Activated CD8-positive, alpha-beta T cell treated with anti-CD3 and anti-CD28 coated beads for 36 hours (primary cell): ENCODE data around the gene AP1G2. TPM values are rescaled to one million over a fixed set of nuclear protein-coding genes. Genes with fewer than 3 reads are reported as not detected.

Source experiments
- ATAC-seq: fragments of 200-7000 bp; cut with Tn5 transposase; one replicate; pipeline ENCODE4 v1.10.0; 2021; ENCODE audit warnings: mild to moderate bottlenecking, moderate library complexity
- CTCF ChIA-PET: fragments of 350-600 bp; sonication (Branson Sonifier 250); formaldehyde crosslinking; loops from one replicate; lab custom pipeline; 2021; ENCODE audit warnings: antibody characterized with exemption; lab: Charles Lee
- POLR2A ChIA-PET: fragments of 350-600 bp; sonication (Branson Sonifier 250); formaldehyde crosslinking; loops from one replicate; lab custom pipeline; 2021; ENCODE audit warnings: antibody characterized with exemption; lab: Charles Lee
- DNase-seq: peaks from one replicate; pipeline ENCODE4 v3.0.0-alpha.2; 2020
- H3K27ac Mint-ChIP-seq: one replicate; pipeline ENCODE4 v1.8.0; 2021; ENCODE audit warnings: mild to moderate bottlenecking, mixed read lengths
- H3K27me3 Mint-ChIP-seq: one replicate; pipeline ENCODE4 v1.8.0; 2021; ENCODE audit warnings: mixed read lengths
- H3K36me3 Mint-ChIP-seq: one replicate; pipeline ENCODE4 v1.8.0; 2021; ENCODE audit warnings: low read depth, mixed read lengths
- H3K4me1 Mint-ChIP-seq: one replicate; pipeline ENCODE4 v1.8.0; 2021; ENCODE audit warnings: low read depth, mixed read lengths
- H3K4me3 Mint-ChIP-seq: one replicate; pipeline ENCODE4 v1.8.0; 2021; ENCODE audit warnings: mild to moderate bottlenecking, moderate library complexity, mixed read lengths
- H3K9me3 Mint-ChIP-seq: one replicate; pipeline ENCODE4 v1.8.0; 2021; ENCODE audit warnings: mixed read lengths
- intact Hi-C: fragments of 100-400 bp; cut with micrococcal nuclease; formaldehyde crosslinking; loops from one replicate; pipeline ENCODE4 v1.10.0; 2022
- total RNA-seq, 2 experiments: library from RNA; stranded (reverse); gene quantifications; one replicate each; pipeline ENCODE4 v1.2.3, GENCODE V29; 2021
- TF ChIP-seq, protein P1 (sequence below): fragments of 200-600 bp; IDR thresholded peaks from one replicate; pipeline ENCODE4 v1.8.0; 2022; ENCODE audit warnings: antibody characterized with exemption, mild to moderate bottlenecking

Gene AP1G2
- total RNA-seq, 2 experiments from 2014 or later, result 146 to 155 TPM

DNA sequence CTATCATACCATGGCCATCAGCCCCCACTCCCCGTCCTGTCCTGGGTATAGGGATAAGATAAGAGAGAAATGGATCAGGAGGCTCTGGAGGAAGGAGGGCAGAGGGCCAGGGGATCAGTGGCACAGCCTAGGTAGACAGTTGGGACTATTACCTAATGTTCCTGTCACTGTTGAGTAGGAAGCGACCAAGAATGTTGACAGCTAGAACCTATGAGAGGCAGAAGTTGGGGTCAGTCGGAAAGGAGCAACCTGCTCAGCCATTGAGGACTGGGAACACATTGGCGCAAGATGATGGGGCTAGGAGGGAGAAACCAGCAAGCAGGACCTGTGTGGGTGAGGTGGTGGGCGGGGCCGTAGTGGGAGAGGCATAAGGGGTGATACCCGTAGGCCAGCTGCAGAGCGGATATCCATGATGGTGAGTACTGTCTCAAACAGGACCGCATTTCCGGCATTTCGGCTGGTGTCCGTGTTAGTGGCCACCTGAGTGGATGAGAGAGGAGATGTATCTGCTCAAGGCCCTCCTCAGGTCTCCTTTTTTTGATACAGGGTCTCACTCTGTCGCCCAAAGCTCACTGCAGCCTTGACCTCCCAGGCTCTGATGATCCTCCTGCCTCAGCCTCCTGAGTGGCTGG is 3.3 kb downstream of the AP1G2 start:
- Mint-ChIP-seq H3K27me3 (no peaks in the 10 kb centered on the region), H3K4me3 (no peak overlapping the region), H3K27ac (no peak overlapping the region), H3K4me1 (peaks cover 36% of the 10 kb centered on the region), H3K9me3 (no peaks in the 10 kb centered on the region), H3K36me3 (peaks cover 39% of the 10 kb centered on the region)
- no peak for DNase-seq
- intact Hi-C loops, result loop anchor here (5.0 kb wide), 1 partner anchor 242 kb away; the partner anchor contains the start of gene PABPN1
- no peak for ATAC-seq
- POLR2A ChIA-PET, result no interaction called here
- TF ChIP-seq, protein P1, sequence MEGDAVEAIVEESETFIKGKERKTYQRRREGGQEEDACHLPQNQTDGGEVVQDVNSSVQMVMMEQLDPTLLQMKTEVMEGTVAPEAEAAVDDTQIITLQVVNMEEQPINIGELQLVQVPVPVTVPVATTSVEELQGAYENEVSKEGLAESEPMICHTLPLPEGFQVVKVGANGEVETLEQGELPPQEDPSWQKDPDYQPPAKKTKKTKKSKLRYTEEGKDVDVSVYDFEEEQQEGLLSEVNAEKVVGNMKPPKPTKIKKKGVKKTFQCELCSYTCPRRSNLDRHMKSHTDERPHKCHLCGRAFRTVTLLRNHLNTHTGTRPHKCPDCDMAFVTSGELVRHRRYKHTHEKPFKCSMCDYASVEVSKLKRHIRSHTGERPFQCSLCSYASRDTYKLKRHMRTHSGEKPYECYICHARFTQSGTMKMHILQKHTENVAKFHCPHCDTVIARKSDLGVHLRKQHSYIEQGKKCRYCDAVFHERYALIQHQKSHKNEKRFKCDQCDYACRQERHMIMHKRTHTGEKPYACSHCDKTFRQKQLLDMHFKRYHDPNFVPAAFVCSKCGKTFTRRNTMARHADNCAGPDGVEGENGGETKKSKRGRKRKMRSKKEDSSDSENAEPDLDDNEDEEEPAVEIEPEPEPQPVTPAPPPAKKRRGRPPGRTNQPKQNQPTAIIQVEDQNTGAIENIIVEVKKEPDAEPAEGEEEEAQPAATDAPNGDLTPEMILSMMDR, result no peak
- CTCF ChIA-PET, result interaction anchor here (1.1 to 13.7 kb wide), 3 partner anchors 12 to 98 kb away, joined by 3 to 291 read pairs (median 5); partner anchors contain the start of gene ZFHX2

DNA sequence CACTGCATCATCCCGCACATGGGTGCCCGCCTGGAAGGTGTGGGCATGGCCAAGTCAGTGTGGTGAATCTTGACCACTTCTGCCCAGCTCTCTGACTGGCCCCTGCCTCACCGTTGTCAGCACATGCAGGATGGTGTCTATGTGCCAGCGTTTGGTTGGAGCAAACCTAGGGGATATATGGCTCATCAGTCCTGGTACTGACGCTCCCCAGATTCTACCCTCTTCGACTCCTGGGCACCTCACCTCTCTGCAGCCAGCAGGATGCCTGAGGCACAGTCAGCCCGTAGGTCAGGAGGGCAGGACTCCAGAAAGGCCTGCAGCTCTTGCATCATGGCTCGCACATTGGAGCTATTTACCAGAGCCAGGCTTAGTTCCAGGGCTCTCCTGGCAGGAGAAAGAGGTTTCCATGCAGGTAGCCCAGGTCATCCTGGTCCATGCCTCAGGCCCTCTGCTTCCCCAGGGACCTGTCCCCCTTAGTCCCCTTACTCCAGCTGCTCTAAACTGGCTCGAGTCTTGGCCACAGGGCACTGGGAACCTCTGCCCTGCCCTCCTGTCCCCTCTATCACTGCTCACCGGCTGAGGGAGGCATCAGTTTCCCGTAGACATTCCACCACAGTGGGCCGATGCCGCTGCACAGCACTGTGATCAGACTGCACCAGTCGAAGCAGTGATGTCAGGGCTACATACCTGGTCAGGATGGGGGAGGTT is 4.0 kb downstream of the AP1G2 start:
- intact Hi-C loops, result loop anchor here (5.0 kb wide), 1 partner anchor 241 kb away; the partner anchor contains the start of gene PABPN1
- H3K27me3 Mint-ChIP-seq, result no peaks in the 10 kb centered on the region
- H3K27ac Mint-ChIP-seq, result no peak overlapping the region
- no peak for ATAC-seq
- peaks cover 33% of the 10 kb centered on the region for H3K4me1 Mint-ChIP-seq
- no peak overlapping the region for H3K4me3 Mint-ChIP-seq
- H3K36me3 Mint-ChIP-seq, result peaks cover 42% of the 10 kb centered on the region
- POLR2A ChIA-PET, result interaction anchor here (0.9 to 1.0 kb wide), 2 partner anchors 87 to 88 kb away, joined by 3 read pairs; no protein-coding TSS in a partner anchor
- no peak for DNase-seq
- CTCF ChIA-PET, result interaction anchor here (0.7 to 13.7 kb wide), 8 partner anchors 12 to 97 kb away, joined by 3 to 291 read pairs (median 5); partner anchors contain the start of gene ZFHX2
- no peaks in the 10 kb centered on the region for H3K9me3 Mint-ChIP-seq
- TF ChIP-seq, protein P1, result no peak

DNA sequence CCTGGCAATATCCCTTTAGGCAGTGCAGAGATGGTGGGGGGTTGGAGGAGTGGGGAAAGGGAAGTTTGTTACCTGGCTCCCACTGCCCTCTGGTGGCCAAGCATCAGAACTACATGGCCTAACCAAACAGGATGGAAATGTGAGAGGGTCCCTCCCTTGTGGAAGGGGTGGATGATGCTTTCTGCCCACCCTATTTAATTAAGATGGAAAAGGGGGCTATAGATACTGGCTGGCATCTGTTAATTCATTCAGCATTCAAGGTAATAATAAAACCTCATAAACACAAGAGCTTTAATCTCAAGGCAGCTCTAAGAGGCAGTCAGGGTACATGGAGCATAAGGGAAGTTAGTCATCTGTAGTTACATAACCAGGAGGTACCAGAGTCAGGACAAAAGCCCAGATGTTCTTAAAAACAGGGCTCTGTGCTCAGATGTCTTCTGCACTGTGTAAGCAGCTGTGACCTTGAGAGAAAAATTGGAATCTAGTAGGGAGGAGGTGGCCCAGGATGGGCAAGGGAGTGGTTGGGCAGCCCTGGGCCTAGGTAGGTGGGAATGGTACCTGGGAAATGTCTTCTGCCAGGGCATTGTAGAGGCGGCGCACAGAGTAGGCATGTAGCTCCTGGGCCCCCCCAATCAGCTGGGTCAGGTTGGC is 4.6 kb downstream of the AP1G2 start:
- Mint-ChIP-seq H3K4me1 (peaks cover 32% of the 10 kb centered on the region), H3K36me3 (peaks cover 42% of the 10 kb centered on the region), H3K27ac (peak overlapping the region; percentile 47), H3K4me3 (no peak overlapping the region), H3K27me3 (no peaks in the 10 kb centered on the region), H3K9me3 (no peaks in the 10 kb centered on the region)
- ChIA-PET CTCF (interaction anchor here (0.7 to 13.7 kb wide), 8 partner anchors 11 to 96 kb away, joined by 3 to 291 read pairs (median 5); partner anchors contain the start of gene ZFHX2), POLR2A (interaction anchor here (0.9 to 1.0 kb wide), 2 partner anchors 86 to 87 kb away, joined by 3 read pairs; no protein-coding TSS in a partner anchor)
- DNase-seq, result peak; percentile 68
- TF ChIP-seq, protein P1, result peak; percentile 96
- ATAC-seq, result peak; percentile 33
- intact Hi-C loops, result loop anchor here (5.0 kb wide), 1 partner anchor 241 kb away; the partner anchor contains the start of gene PABPN1

DNA sequence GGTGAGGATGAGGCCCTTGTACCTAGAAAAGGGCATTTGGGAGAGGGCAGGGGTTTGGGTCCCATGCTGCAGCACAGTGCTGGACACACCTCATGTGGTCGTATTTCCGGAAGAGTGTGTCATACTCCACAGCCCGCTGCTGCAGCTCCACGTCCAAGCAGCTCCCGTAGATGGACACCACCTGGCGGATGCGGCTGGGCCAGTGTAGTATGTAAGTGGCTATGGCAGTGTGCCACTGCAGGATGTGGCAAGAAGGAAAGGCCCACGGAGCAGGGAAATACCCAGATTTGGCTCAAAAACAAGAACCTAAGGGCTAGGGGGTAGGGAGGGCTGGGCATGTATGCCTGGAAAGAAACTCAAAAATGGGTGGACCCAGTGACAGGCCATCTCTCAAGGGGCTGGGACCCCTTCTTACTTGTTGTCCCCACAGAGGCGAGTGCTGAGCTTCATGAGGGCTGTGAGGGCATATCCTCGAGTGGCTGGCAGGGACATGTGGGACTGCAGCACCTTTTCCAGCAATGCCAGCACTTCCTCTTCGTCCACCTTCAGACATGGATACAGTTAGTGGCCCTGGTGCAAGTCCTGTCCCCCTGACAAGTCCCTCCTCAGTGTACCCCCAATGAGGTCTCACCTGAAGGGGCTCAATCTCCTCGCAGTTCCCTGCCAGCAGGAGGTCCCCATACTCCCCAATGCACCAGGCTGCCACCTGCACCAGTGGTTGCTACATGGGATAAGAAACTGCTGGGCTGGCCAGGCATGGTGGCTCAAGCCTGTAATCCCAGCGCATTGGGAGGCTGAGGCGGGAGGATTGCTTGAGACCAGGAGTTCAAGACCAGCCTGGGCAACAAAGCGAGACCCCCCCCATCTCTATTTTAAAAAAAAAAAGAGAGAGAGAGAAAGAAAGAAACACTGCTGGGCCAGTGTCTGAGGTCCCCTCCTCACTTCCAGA is 5.4 kb downstream of the AP1G2 start:
- H3K27ac Mint-ChIP-seq, result no peak overlapping the region
- H3K9me3 Mint-ChIP-seq, result no peaks in the 10 kb centered on the region
- no peaks in the 10 kb centered on the region for H3K27me3 Mint-ChIP-seq
- no peak for DNase-seq
- no peak overlapping the region for H3K4me3 Mint-ChIP-seq
- ChIA-PET POLR2A (interaction anchor here (1.0 kb wide), 2 partner anchors 85 to 87 kb away, joined by 3 read pairs; no protein-coding TSS in a partner anchor), CTCF (interaction anchor here (0.7 to 13.7 kb wide), 11 partner anchors 10 to 235 kb away, joined by 3 to 291 read pairs (median 5); partner anchors contain the start of gene ZFHX2)
- intact Hi-C loops, result loop anchor here (5.0 kb wide), 1 partner anchor 240 kb away; the partner anchor contains the start of gene PABPN1
- TF ChIP-seq, protein P1, result no peak
- ATAC-seq, result no peak
- H3K36me3 Mint-ChIP-seq, result peaks cover 45% of the 10 kb centered on the region
- peaks cover 35% of the 10 kb centered on the region for H3K4me1 Mint-ChIP-seq
